Right lobe of liver (tissue), 6 donors: ENCODE results near the gene SCNN1G. TPM values are rescaled to one million over a fixed set of nuclear protein-coding genes. Genes with fewer than 3 reads are reported as not detected.

Source experiments
- ATAC-seq, 4 donors: fragments of 200-7000 bp; cut with Tn5 transposase; one replicate each; pipeline ENCODE4 v1.9.1; 2020; ENCODE audit warnings: mild to moderate bottlenecking in 4 of 4, moderate library complexity in 4 of 4
- DNase-seq, 3 donors: peaks; one replicate each; pipeline ENCODE4 v3.0.0-alpha.2; 2020
- H3K27ac ChIP-seq, 3 donors: fragments of 200-600 bp; one replicate each; pipeline ENCODE4 v1.8.0; 2022
- H3K27me3 ChIP-seq, 2 donors: fragments of 200-600 bp; one replicate each; pipeline ENCODE4 v1.8.0; 2022
- H3K36me3 ChIP-seq, 4 donors: fragments of 200-600 bp; sonication (generic) in 1 of 4; one replicate each; pipeline versions ENCODE4 v1.5.1 to v1.8.0; 2017 to 2022; ENCODE audit warnings: control low read depth in 1 of 4
- H3K4me1 ChIP-seq, 4 donors: fragments of 200-600 bp; sonication (generic) in 1 of 4; one replicate each; pipeline versions ENCODE4 v1.5.1 to v1.8.0; 2017 to 2022; ENCODE audit warnings: control low read depth in 1 of 4
- H3K4me3 ChIP-seq, 3 donors: fragments of 200-600 bp; one replicate each; pipeline ENCODE4 v1.8.0; 2022
- H3K9me3 ChIP-seq, 4 donors: fragments of 200-600 bp; sonication (generic) in 1 of 4; one replicate each; pipeline versions ENCODE4 v1.5.1 to v1.8.0; 2017 to 2022; ENCODE audit warnings: control low read depth in 1 of 4
- POLR2A ChIP-seq: fragments of 450-650 bp; IDR thresholded peaks from one replicate; pipeline ENCODE4 v1.6.1; 2017; ENCODE audit warnings: antibody characterized with exemption, mild to moderate bottlenecking
- WGBS: methylation state at CpG from one replicate; pipeline ENCODE4 v1.1.6; 2018; ENCODE audit warnings: low coverage, low lambda C conversion rate; ENCODE audit not compliant: insufficient coverage; ENCODE audit errors: missing lambda C conversion rate; 5-methylcytosine and 5-hydroxymethylcytosine counted together
- intact Hi-C, 2 donors: fragments of 100-400 bp; cut with DNase I; formaldehyde crosslinking; loops; one replicate each; pipeline versions ENCODE4 v1.11.2 to v1.14.1; 2022
- total RNA-seq, 6 experiments: library from RNA; depleted of rRNA in 2 of 6; stranded (reverse); fragments of >200 nt in 2 of 6; fragmentation: NEBNext Ultra II Directional in 3 of 6; extraction: Animal tissue kit (Norgen Biotek cat#: 25700) in 3 of 6; gene quantifications; one replicate each; pipeline versions ENCODE4 v1.1.0 to v1.2.4, GENCODE V29; 2016 to 2023
- TF ChIP-seq, protein P1 (sequence below), 4 donors: fragments of 200-600 bp in 3 of 4; fragments of 450-650 bp in 1 of 4; IDR thresholded peaks; one replicate each; pipeline versions ENCODE4 v1.5.1 to v1.8.0; 2016 to 2022; ENCODE audit warnings: antibody characterized with exemption in 4 of 4, mild to moderate bottlenecking in 2 of 4
- donor health status: DM: no; HTN: yes; CAD: no.
- donor health status: DM: no; HTN: no; CAD: no.
- donor health status: DM: no; HTN: no; CAD: no.
- donor health status: DM: no; HTN: yes; CAD: no.
- donor health status: DM: no; HTN: yes; CAD: no.

SCNN1G gene
- total RNA-seq, 6 experiments from 2014 or later, result not detected

- no peaks in the 10 kb centered on the region for H3K4me1 ChIP-seq
- no peak for ATAC-seq
- H3K27me3 ChIP-seq, result no peaks in the 10 kb centered on the region
- no peaks in the 10 kb centered on the region for H3K36me3 ChIP-seq
- intact Hi-C loops, result no loop called here
- DNase-seq, result no peak
- H3K4me3 ChIP-seq, result no peak overlapping the region
- WGBS, result 78% methylated on average over 1 of the region's 1 CpG
- no peaks in the 10 kb centered on the region for H3K9me3 ChIP-seq
- TF ChIP-seq, protein P1, sequence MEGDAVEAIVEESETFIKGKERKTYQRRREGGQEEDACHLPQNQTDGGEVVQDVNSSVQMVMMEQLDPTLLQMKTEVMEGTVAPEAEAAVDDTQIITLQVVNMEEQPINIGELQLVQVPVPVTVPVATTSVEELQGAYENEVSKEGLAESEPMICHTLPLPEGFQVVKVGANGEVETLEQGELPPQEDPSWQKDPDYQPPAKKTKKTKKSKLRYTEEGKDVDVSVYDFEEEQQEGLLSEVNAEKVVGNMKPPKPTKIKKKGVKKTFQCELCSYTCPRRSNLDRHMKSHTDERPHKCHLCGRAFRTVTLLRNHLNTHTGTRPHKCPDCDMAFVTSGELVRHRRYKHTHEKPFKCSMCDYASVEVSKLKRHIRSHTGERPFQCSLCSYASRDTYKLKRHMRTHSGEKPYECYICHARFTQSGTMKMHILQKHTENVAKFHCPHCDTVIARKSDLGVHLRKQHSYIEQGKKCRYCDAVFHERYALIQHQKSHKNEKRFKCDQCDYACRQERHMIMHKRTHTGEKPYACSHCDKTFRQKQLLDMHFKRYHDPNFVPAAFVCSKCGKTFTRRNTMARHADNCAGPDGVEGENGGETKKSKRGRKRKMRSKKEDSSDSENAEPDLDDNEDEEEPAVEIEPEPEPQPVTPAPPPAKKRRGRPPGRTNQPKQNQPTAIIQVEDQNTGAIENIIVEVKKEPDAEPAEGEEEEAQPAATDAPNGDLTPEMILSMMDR (IDR thresholded peaks at IDR 0.05), result no peak
- TF ChIP-seq POLR2A, result no peak
- no peak overlapping the region for H3K27ac ChIP-seq
These were observed 19.6 kb downstream of the SCNN1G start for GRCh38 chr16:23202166-23202565.

DNA sequence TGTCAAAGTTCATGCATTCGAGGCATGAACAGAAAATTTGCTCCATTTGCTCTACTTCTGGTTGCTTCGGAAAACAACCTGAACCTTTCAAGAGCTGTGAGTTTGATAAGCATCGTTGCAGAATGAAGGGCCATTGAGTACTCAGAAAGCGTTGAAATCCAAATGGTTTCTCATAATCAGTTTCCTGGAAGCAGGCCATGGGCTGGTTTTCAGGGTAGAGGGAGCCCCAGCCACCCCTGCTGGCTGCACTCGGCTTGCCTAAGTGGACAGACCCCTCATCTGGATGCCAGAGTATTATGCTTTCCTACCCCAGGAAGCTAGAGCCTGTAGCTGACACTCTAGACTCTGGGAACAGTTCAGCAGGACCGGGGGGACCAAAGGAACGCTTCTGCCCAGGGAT is 24.4 kb downstream of the SCNN1G start:
- intact Hi-C loops, result no loop called here
- ATAC-seq (no peak), DNase-seq (no peak)
- 41% methylated on average over 4 of the region's 7 CpGs for WGBS
- H3K36me3 ChIP-seq, result no peaks in the 10 kb centered on the region
- no peaks in the 10 kb centered on the region for H3K4me1 ChIP-seq
- H3K27ac ChIP-seq, result no peak overlapping the region
- no peak for TF ChIP-seq POLR2A
- TF ChIP-seq, protein P1 (IDR thresholded peaks at IDR 0.05), result no peak
- H3K27me3 ChIP-seq, result no peaks in the 10 kb centered on the region
- no peaks in the 10 kb centered on the region for H3K9me3 ChIP-seq
- no peak overlapping the region for H3K4me3 ChIP-seq

GRCh38 chr16:23207485-23207884 is 24.9 kb downstream of the SCNN1G start:
- WGBS, result 46% methylated on average over 3 of the region's 3 CpGs
- no peaks in the 10 kb centered on the region for H3K27me3 ChIP-seq
- intact Hi-C loops, result no loop called here
- no peak overlapping the region for H3K27ac ChIP-seq
- no peak for ATAC-seq
- TF ChIP-seq POLR2A, result no peak
- TF ChIP-seq, protein P1 (IDR thresholded peaks at IDR 0.05), result no peak
- no peaks in the 10 kb centered on the region for H3K4me1 ChIP-seq
- no peak for DNase-seq
- no peaks in the 10 kb centered on the region for H3K9me3 ChIP-seq
- H3K36me3 ChIP-seq, result no peaks in the 10 kb centered on the region
- H3K4me3 ChIP-seq, result no peak overlapping the region

DNA sequence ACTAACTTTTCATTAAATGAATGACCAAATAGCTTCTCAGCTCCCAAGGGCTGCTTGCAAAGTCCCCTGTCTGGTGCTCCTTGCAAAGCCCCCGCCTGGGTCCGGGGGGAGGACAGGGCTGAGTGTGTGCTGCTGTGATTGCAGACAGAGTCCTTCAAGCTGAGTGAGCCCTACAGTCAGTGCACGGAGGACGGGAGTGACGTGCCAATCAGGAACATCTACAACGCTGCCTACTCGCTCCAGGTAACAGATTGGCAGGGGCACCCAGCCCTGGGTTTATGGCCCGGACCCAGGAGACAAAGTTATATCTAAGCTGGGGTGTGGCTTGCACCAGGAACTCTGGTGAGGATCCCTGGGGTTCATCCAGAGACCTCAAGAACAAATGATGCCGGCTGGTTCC is 27.1 kb downstream of the SCNN1G start:
- no peak for TF ChIP-seq POLR2A
- TF ChIP-seq, protein P1 (IDR thresholded peaks at IDR 0.05), result no peak
- no CpG with 5 or more reads among the region's 9 CpGs for WGBS
- Histone ChIP-seq H3K4me3 (no peak overlapping the region), H3K36me3 (no peaks in the 10 kb centered on the region), H3K9me3 (no peaks in the 10 kb centered on the region), H3K4me1 (no peaks in the 10 kb centered on the region), H3K27me3 (no peaks in the 10 kb centered on the region), H3K27ac (no peak overlapping the region)
- intact Hi-C loops, result no loop called here
- DNase-seq, result no peak
- no peak for ATAC-seq

- WGBS, result 52% methylated on average over 3 of the region's 3 CpGs
- ATAC-seq, result no peak
- TF ChIP-seq, protein P1 (IDR thresholded peaks at IDR 0.05), result no peak
- no peak for TF ChIP-seq POLR2A
These were observed 31.3 kb downstream of the SCNN1G start for GRCh38 chr16:23213831-23214230.

More at GRCh38 chr16:23213831-23214230, 31.3 kb downstream of the SCNN1G start:
- Histone ChIP-seq H3K36me3 (no peaks in the 10 kb centered on the region), H3K27ac (no peak overlapping the region), H3K27me3 (no peaks in the 10 kb centered on the region), H3K9me3 (no peaks in the 10 kb centered on the region), H3K4me1 (no peaks in the 10 kb centered on the region), H3K4me3 (no peak overlapping the region)
- DNase-seq, result no peak
- intact Hi-C loops, result no loop called here
